Transverse colon (tissue), 4 donors: ENCODE data around the gene FNDC7. TPM values are rescaled to one million over a fixed set of nuclear protein-coding genes. Genes with fewer than 3 reads are reported as not detected.

Experiments used
- DNase-seq: peaks from one replicate; pipeline ENCODE4 v3.0.0-alpha.2; 2019
- H3K27ac ChIP-seq, 4 donors: fragments of 200-600 bp; sonication (generic); 2 replicates each; pipeline ENCODE4 v1.5.1; 2016 to 2018; ENCODE audit warnings: inconsistent platforms in 4 of 4
- H3K27me3 ChIP-seq: fragments of 200-600 bp; sonication (generic); 2 replicates; pipeline ENCODE4 v1.5.1; 2017; ENCODE audit warnings: inconsistent platforms
- H3K36me3 ChIP-seq, 4 donors: fragments of 200-600 bp; sonication (generic); 2 replicates each; pipeline ENCODE4 v1.5.1; 2017 to 2019; ENCODE audit warnings: inconsistent platforms in 4 of 4
- H3K4me1 ChIP-seq, 4 donors: fragments of 200-600 bp; sonication (generic); 2 replicates each; pipeline ENCODE4 v1.5.1; 2017 to 2020; ENCODE audit warnings: inconsistent platforms in 4 of 4
- H3K4me3 ChIP-seq, 4 donors: fragments of 200-600 bp; sonication (generic); 1 replicate in 1 of 4; 2 replicates in 3 of 4; pipeline versions ENCODE4 v1.5.1 to v1.6.1; 2017 to 2019; ENCODE audit warnings: inconsistent platforms in 4 of 4
- H3K9me3 ChIP-seq, 2 donors: fragments of 200-600 bp; sonication (generic); 2 replicates each; pipeline ENCODE4 v1.5.1; 2017 to 2019; ENCODE audit warnings: inconsistent platforms in 2 of 2
- EP300 ChIP-seq: sonication (generic); formaldehyde crosslinking; IDR thresholded peaks from one replicate; pipeline ENCODE4 v1.6.1; 2017; ENCODE audit warnings: antibody characterized with exemption, low read depth
- POLR2A ChIP-seq: fragments of 450-650 bp; IDR thresholded peaks from one replicate; pipeline ENCODE4 v1.6.1; 2016; ENCODE audit warnings: antibody characterized with exemption, mild to moderate bottlenecking, moderate library complexity
- POLR2AphosphoS5 ChIP-seq, 3 donors: sonication (generic); formaldehyde crosslinking; IDR thresholded peaks; one replicate each; pipeline ENCODE4 v1.6.1; 2016; ENCODE audit warnings: antibody characterized with exemption in 3 of 3
- WGBS, 2 donors: methylation state at CpG; one replicate each; pipeline ENCODE4 v1.1.5; 2018; ENCODE audit warnings: low coverage in 1 of 2; 5-methylcytosine and 5-hydroxymethylcytosine counted together
- in situ Hi-C, 4 donors: fragments of 200-750 bp; cut with MboI; loops; one replicate each; pipeline versions ENCODE4 v1.15.0 to v1.15.1; 2017; ENCODE audit warnings: low sequenced_read_pairs in 3 of 4, low pct_ligation_motif_present in 1 of 4, low pct_unique_long_range_greater_than_20kb in 1 of 4
- intact Hi-C: fragments of 100-400 bp; cut with DNase I; formaldehyde crosslinking; loops from one replicate; pipeline ENCODE4 v1.15.1; 2023; ENCODE audit warnings: low total_unique reads
- total RNA-seq, 4 donors: library from RNA; depleted of rRNA; stranded (reverse); fragments of >200 nt; gene quantifications; one replicate each; pipeline ENCODE4 v1.1.0, GENCODE V29; 2016
- TF ChIP-seq, protein P1 (sequence below), 5 experiments: fragments of 200-600 bp in 3 of 5; fragments of 450-650 bp in 2 of 5; sonication (generic) in 3 of 5; IDR thresholded peaks; 1 replicate in 2 of 5; 2 replicates in 3 of 5; pipeline ENCODE4 v1.5.1; 2016 to 2017; ENCODE audit warnings: antibody characterized with exemption in 5 of 5, inconsistent platforms in 3 of 5, mild to moderate bottlenecking in 2 of 5, moderate library complexity in 1 of 5

Gene FNDC7
- total RNA-seq, 4 donors from 2014 or later = not detected

DNA sequence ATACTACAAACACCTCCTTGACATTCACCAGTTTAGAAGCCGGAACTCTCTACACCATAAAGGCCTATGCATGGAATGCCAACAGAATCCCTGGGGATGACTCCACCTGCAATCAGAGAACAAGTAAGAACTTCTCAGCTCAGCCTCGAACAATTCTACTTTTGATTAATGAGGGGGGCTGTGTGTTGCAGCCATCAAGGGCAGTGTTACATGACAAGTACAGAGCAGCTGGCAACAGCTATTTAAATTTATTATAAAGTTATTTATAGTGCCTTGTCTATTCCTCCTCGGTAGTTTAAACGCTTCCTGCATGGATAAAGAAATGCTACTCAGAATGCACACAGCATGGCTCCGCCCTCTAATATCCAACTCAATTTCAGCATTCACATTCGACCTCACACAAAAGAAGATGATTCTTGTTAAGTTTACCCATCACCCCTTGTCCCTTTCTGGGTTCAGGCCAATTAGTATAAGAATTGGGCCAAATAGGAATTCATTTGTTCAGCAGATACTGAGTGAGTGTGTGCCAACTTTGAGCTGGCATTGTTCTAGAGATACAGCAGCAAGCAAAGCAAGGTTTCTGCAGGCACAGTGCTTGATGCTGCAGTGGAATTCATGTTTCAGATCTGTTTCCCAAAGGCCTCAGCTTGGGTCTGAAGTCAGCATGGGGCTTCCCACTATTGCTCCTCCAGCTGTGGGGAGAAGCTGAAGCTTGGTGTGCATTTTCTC, 6.4 kb downstream of the FNDC7 start:
- no peak overlapping the region for H3K27ac ChIP-seq
- H3K27me3 ChIP-seq = no peaks in the 10 kb centered on the region
- TF ChIP-seq, protein P1, sequence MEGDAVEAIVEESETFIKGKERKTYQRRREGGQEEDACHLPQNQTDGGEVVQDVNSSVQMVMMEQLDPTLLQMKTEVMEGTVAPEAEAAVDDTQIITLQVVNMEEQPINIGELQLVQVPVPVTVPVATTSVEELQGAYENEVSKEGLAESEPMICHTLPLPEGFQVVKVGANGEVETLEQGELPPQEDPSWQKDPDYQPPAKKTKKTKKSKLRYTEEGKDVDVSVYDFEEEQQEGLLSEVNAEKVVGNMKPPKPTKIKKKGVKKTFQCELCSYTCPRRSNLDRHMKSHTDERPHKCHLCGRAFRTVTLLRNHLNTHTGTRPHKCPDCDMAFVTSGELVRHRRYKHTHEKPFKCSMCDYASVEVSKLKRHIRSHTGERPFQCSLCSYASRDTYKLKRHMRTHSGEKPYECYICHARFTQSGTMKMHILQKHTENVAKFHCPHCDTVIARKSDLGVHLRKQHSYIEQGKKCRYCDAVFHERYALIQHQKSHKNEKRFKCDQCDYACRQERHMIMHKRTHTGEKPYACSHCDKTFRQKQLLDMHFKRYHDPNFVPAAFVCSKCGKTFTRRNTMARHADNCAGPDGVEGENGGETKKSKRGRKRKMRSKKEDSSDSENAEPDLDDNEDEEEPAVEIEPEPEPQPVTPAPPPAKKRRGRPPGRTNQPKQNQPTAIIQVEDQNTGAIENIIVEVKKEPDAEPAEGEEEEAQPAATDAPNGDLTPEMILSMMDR (IDR thresholded peaks at IDR 0.05) = no peak
- TF ChIP-seq POLR2A (no peak), POLR2AphosphoS5 (IDR thresholded peaks at IDR 0.05) (no peak), EP300 (no peak)
- in situ Hi-C loops = no loop called here
- H3K4me1 ChIP-seq = no peaks in the 10 kb centered on the region
- no peaks in the 10 kb centered on the region for H3K9me3 ChIP-seq
- 62 to 75% methylated on average over 2 to 6 of the region's 6 CpGs for WGBS, 2 donors
- H3K4me3 ChIP-seq = no peak overlapping the region
- intact Hi-C loops = no loop called here
- H3K36me3 ChIP-seq = no peaks in the 10 kb centered on the region
- DNase-seq = no peak

DNA sequence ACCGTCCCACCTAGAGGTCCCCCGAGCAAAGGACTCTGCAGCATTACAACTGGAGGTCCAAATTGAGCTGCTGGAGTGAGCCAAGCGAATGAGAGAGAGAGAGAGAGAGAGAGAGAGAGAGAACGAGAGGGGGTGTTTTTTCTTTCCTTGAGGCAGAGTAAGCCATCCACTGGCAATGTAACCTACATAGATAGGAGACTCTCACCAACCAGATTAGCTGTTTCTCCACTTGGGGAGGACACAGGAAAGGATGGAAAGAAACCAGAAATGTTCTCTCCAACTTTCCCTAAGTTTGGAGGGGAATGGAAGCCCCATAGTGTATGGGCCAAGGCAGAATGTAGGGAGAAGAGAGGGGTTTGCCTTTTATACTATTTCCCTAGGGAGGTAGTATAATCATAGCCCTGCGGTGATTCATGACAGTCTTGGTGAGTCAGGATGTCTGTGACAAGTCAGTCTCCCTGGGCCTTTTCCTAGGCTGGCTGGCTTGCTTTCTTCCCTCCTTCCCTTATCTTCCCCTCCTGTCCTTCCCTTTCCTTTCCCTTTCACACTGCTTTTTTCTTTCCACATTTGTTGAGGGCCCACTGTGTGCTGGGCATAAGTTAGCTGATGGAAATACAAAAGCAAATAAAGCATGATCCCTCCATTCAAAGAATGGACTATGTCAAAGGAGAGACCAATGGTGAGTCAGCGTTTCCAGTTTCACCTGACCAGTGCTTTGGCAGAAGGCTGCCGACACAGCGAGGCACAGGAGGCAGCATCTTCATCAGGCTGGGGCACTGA, 7.1 kb downstream of the FNDC7 start:
- no peaks in the 10 kb centered on the region for H3K9me3 ChIP-seq
- no peaks in the 10 kb centered on the region for H3K36me3 ChIP-seq
- no peak overlapping the region for H3K27ac ChIP-seq
- no peak for TF ChIP-seq POLR2A
- intact Hi-C loops (no loop called here), in situ Hi-C loops (no loop called here)
- 78 to 83% methylated on average over 7 to 8 of the region's 8 CpGs for WGBS, 2 donors
- no peak for DNase-seq
- H3K4me1 ChIP-seq = no peaks in the 10 kb centered on the region
- H3K27me3 ChIP-seq = no peaks in the 10 kb centered on the region
- no peak overlapping the region for H3K4me3 ChIP-seq

DNA sequence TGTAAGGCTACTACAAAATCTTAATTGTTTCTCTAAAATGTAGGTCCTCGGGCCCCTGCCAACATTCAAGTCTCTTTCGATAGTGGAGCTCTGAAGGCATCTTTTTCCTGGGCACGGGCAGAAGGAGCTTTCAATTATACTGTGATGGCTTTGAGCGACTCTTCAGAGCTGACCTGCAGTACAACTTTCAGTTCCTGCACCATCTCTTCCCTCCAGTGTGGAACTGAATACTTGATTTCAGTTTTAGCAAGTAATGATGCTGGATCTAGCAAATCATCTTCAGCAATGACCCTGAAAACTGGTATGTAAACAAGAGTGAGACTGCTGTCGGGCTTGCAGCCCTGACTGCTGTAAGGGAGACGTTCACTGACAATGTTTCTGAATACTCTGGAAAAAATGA, 9.6 kb downstream of the FNDC7 start:
- no peaks in the 10 kb centered on the region for H3K36me3 ChIP-seq
- TF ChIP-seq POLR2A (no peak), EP300 (no peak), POLR2AphosphoS5 (IDR thresholded peaks at IDR 0.05) (no peak)
- TF ChIP-seq, protein P1 (IDR thresholded peaks at IDR 0.05) = no peak
- in situ Hi-C loops (no loop called here), intact Hi-C loops (no loop called here)
- no peaks in the 10 kb centered on the region for H3K9me3 ChIP-seq
- no peaks in the 10 kb centered on the region for H3K27me3 ChIP-seq
- H3K4me1 ChIP-seq = peaks cover 0 to 8% (median 0%) of the 10 kb centered on the region in 4 donors
- DNase-seq = no peak
- 36 to 58% methylated on average over 4 to 6 of the region's 6 CpGs for WGBS, 2 donors
- H3K27ac ChIP-seq = peak overlapping the region in 1 of 4 donors; percentile 8
- H3K4me3 ChIP-seq = no peak overlapping the region

DNA sequence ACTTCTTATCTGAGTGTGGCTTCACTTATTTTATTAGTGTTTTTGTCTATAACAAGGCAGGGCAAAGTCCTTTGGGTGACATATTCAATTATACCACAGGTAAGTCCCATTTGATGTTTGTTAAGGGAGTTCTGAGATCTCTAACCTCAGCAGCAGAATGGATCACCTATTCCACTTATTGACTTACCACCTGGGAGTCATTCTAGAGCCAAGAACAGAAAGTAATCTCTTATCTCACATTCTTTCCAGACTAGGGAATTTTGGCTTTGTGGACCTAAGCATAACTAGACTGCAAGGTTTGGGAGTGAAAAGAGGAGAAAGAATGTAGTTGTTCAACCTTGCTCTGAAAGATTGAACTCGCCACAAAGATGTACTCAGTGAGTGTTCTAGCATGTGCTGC, 13.2 kb downstream of the FNDC7 start:
- H3K27me3 ChIP-seq = no peaks in the 10 kb centered on the region
- TF ChIP-seq POLR2AphosphoS5 (IDR thresholded peaks at IDR 0.05) (no peak), POLR2A (no peak), EP300 (no peak)
- TF ChIP-seq, protein P1 (IDR thresholded peaks at IDR 0.05) = no peak
- H3K4me1 ChIP-seq = peaks cover 0 to 8% (median 0%) of the 10 kb centered on the region in 4 donors
- DNase-seq = no peak
- H3K9me3 ChIP-seq = no peaks in the 10 kb centered on the region
- no peaks in the 10 kb centered on the region for H3K36me3 ChIP-seq
- intact Hi-C loops (no loop called here), in situ Hi-C loops (no loop called here)
- H3K4me3 ChIP-seq = no peak overlapping the region
- peak overlapping the region in 1 of 4 donors; percentile 28 for H3K27ac ChIP-seq
- WGBS, 2 donors = 40 to 71% methylated on average over 1 of the region's 1 CpG
